SK-N-SH treated with all-trans-retinoic acid at 6 μM for 48 hours (cell line): Measurements from ENCODE around the gene SPTB.

Experiments
- CREB5 ChIP-seq: fragments of 250-450 bp; sonication (Bioruptor Pico); IDR thresholded peaks from 2 replicates; pipeline ENCODE4 v1.5.1; 2020; ENCODE audit warnings: low read depth, mild to moderate bottlenecking, moderate library complexity
- CSDC2 ChIP-seq: fragments of 250-450 bp; sonication (Bioruptor Pico); IDR thresholded peaks from 2 replicates; pipeline ENCODE4 v1.5.0; 2020; ENCODE audit warnings: mild to moderate bottlenecking, moderate library complexity
- GLIS3 ChIP-seq: fragments of 250-450 bp; sonication (Bioruptor Pico); IDR thresholded peaks from 2 replicates; pipeline ENCODE4 v1.5.0; 2020; ENCODE audit warnings: mild to moderate bottlenecking, moderate library complexity
- PATZ1 ChIP-seq: fragments of 250-450 bp; sonication (Bioruptor Pico); IDR thresholded peaks from 2 replicates; pipeline ENCODE4 v1.8.0; 2020; ENCODE audit warnings: mild to moderate bottlenecking, moderate library complexity, borderline replicate concordance
- SNAI2 ChIP-seq: fragments of 250-450 bp; sonication (Bioruptor Pico); IDR thresholded peaks from 2 replicates; pipeline ENCODE4 v1.5.0; 2020; ENCODE audit warnings: mild to moderate bottlenecking, moderate library complexity
- TOX ChIP-seq: fragments of 250-450 bp; sonication (Bioruptor Pico); IDR thresholded peaks from 2 replicates; pipeline ENCODE4 v1.8.0; 2021; ENCODE audit warnings: mild to moderate bottlenecking, moderate library complexity, borderline replicate concordance
- TSHZ2 ChIP-seq: fragments of 250-450 bp; sonication (Bioruptor Pico); IDR thresholded peaks from 2 replicates; pipeline ENCODE4 v1.5.0; 2020; ENCODE audit warnings: mild to moderate bottlenecking, moderate library complexity
- ZFP3 ChIP-seq: fragments of 250-450 bp; sonication (Bioruptor Pico); IDR thresholded peaks from 2 replicates; pipeline ENCODE4 v1.5.0; 2020; ENCODE audit warnings: mild to moderate bottlenecking, moderate library complexity
- ZNF70 ChIP-seq: fragments of 450-650 bp; formaldehyde crosslinking; IDR thresholded peaks from 2 replicates; pipeline ENCODE4 v1.5.0; 2020; ENCODE audit warnings: mild to moderate bottlenecking, moderate library complexity
- TF ChIP-seq, protein P1 (sequence below): fragments of 250-450 bp; sonication (Bioruptor Pico); IDR thresholded peaks from 2 replicates; pipeline ENCODE4 v1.8.0; 2021; ENCODE audit warnings: low read depth, mild to moderate bottlenecking, moderate library complexity, borderline replicate concordance

DNA sequence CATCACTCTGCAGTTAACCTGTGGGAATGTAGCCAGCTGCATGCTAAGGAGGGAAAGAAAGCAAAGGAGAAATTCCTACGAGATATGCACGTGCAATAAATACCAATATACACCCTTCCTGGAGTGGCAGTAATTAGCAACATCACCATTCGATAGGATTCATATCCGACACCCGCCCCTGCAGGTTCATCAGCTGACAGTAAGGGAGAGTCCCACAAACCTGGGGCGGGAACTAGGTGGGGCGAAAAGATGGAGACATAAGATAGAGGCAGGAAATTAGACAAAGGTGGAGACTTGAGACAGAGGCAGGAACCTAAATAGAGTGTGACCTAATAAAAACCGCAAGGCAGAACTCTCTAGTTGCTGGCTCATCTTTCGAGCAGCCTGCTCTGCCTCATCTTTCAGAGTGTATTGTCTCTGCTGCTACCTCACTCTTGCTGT is 123.9 kb downstream of the SPTB start:
- TF ChIP-seq CREB5, result no peak
- no peak for TF ChIP-seq PATZ1 (CRISPR knock-in tag)
- no peak for TF ChIP-seq ZFP3 (CRISPR knock-in tag)
- no peak for TF ChIP-seq SNAI2 (CRISPR knock-in tag)
- TF ChIP-seq ZNF70 (CRISPR knock-in tag), result no peak
- TF ChIP-seq TOX (CRISPR knock-in tag), result no peak
- TF ChIP-seq GLIS3 (CRISPR knock-in tag), result no peak
- TF ChIP-seq CSDC2, result no peak
- TF ChIP-seq, protein P1, sequence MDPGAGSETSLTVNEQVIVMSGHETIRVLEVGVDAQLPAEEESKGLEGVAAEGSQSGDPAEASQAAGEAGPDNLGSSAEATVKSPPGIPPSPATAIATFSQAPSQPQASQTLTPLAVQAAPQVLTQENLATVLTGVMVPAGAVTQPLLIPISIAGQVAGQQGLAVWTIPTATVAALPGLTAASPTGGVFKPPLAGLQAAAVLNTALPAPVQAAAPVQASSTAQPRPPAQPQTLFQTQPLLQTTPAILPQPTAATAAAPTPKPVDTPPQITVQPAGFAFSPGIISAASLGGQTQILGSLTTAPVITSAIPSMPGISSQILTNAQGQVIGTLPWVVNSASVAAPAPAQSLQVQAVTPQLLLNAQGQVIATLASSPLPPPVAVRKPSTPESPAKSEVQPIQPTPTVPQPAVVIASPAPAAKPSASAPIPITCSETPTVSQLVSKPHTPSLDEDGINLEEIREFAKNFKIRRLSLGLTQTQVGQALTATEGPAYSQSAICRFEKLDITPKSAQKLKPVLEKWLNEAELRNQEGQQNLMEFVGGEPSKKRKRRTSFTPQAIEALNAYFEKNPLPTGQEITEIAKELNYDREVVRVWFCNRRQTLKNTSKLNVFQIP, result no peak
- no peak for TF ChIP-seq TSHZ2 (CRISPR knock-in tag)
